ENCODE results near the gene ZNF217.

DNA sequence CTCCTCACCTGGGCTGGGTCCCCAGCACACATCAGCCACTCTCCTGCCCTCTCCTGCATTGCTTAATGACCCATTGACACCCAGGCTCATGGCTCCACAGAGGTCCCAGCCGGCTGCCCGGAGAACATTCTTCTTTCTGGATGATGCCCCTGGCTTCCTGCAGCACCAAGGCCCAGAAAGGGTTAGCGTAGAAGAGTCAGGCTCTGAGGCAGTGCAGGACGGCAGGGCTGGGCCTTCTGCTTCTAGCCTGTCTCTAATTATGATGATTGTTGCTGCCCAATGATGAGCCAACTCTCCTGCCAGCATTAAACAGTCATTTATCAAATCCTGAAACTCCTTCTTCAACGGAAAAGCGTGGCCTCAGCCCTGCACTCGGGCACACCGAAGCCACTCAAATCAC is 66.4 kb downstream of the ZNF217 start:
- TF ChIP-seq POLR2A (IDR thresholded peaks at IDR 0.05; ENCODE audit: borderline replicate concordance, extremely low read depth, insufficient read depth, insufficient read length) (no peak), EZH2phosphoT487 (IDR thresholded peaks at IDR 0.05; ENCODE audit: borderline replicate concordance) (no peak), ZNF274 (IDR thresholded peaks at IDR 0.05; ENCODE audit: low read depth, low read length) (no peak), JUND (IDR thresholded peaks at IDR 0.05) (no peak), EZH2 (IDR thresholded peaks at IDR 0.05) (no peak)
- TF ChIP-seq, protein P1, sequence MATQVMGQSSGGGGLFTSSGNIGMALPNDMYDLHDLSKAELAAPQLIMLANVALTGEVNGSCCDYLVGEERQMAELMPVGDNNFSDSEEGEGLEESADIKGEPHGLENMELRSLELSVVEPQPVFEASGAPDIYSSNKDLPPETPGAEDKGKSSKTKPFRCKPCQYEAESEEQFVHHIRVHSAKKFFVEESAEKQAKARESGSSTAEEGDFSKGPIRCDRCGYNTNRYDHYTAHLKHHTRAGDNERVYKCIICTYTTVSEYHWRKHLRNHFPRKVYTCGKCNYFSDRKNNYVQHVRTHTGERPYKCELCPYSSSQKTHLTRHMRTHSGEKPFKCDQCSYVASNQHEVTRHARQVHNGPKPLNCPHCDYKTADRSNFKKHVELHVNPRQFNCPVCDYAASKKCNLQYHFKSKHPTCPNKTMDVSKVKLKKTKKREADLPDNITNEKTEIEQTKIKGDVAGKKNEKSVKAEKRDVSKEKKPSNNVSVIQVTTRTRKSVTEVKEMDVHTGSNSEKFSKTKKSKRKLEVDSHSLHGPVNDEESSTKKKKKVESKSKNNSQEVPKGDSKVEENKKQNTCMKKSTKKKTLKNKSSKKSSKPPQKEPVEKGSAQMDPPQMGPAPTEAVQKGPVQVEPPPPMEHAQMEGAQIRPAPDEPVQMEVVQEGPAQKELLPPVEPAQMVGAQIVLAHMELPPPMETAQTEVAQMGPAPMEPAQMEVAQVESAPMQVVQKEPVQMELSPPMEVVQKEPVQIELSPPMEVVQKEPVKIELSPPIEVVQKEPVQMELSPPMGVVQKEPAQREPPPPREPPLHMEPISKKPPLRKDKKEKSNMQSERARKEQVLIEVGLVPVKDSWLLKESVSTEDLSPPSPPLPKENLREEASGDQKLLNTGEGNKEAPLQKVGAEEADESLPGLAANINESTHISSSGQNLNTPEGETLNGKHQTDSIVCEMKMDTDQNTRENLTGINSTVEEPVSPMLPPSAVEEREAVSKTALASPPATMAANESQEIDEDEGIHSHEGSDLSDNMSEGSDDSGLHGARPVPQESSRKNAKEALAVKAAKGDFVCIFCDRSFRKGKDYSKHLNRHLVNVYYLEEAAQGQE (IDR thresholded peaks at IDR 0.05; ENCODE audit: low read depth) = no peak
- TF ChIP-seq, protein P2, sequence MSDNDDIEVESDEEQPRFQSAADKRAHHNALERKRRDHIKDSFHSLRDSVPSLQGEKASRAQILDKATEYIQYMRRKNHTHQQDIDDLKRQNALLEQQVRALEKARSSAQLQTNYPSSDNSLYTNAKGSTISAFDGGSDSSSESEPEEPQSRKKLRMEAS (IDR thresholded peaks at IDR 0.05) = no peak
